SH-SY5Y (cell line): ENCODE measurements around the gene MAST4.

Source experiments
- GATA2 ChIP-seq: IDR thresholded peaks from 2 replicates; pipeline ENCODE4 v1.6.1; 2011; ENCODE audit warnings: mild to moderate bottlenecking, low read depth, low read length
- GATA3 ChIP-seq: IDR thresholded peaks from 2 replicates; pipeline ENCODE4 v1.6.1; 2011; ENCODE audit warnings: low read depth, mild to moderate bottlenecking, low read length, moderate library complexity

DNA sequence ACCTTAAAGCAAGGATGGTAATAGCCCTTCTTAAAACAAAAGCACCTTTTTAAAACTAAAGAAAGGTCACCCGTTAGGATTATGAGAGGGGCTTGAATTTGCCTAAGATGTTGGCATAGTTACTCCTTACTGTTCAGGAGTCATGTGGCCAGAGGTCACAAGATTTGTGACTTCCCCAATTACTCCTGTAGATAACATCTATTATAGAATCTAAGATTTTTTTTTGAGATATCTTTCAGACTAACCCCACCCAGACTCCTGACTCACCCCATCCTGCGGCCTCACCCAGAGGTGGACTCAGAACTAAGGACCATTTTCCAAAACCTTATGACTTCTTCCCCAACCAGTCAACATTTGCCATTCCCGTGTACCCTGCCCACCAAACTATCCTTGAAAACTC, 598.0 kb downstream of the MAST4 start:
- TF ChIP-seq GATA2 (no peak), GATA3 (no peak)
